Uterus (tissue), 2 donors: ENCODE data around the gene AVPR2.

Experiments used
- CTCF ChIP-seq, 4 experiments: fragments of 200-600 bp in 2 of 4; fragments of 450-650 bp in 2 of 4; sonication (generic) in 2 of 4; IDR thresholded peaks; one replicate each; pipeline ENCODE4 v1.5.1; 2016 to 2019; ENCODE audit warnings: antibody characterized with exemption in 4 of 4, mild to moderate bottlenecking in 2 of 4, moderate library complexity in 1 of 4
- POLR2A ChIP-seq, 2 donors: fragments of 450-650 bp; IDR thresholded peaks; one replicate each; pipeline ENCODE4 v1.6.1; 2016; ENCODE audit warnings: antibody characterized with exemption in 2 of 2, mild to moderate bottlenecking in 1 of 2, moderate library complexity in 1 of 2

GRCh38 chrX:153887385-153887784 lies 17.1 kb upstream of the AVPR2 start:
- TF ChIP-seq CTCF (IDR thresholded peaks at IDR 0.05), result no peak
- TF ChIP-seq POLR2A (IDR thresholded peaks at IDR 0.05), result no peak
